Ovary (tissue), 3 donors: ENCODE results near the gene ZMAT1.

ENCODE experiments used
- CTCF ChIP-seq, 3 donors: fragments of 450-650 bp in 2 of 3; fragments of 200-600 bp in 1 of 3; IDR thresholded peaks; one replicate each; pipeline versions ENCODE4 v1.5.1 to v1.8.0; 2016 to 2022; ENCODE audit warnings: antibody characterized with exemption in 3 of 3, mild to moderate bottlenecking in 1 of 3
- POLR2A ChIP-seq: fragments of 450-650 bp; IDR thresholded peaks from one replicate; pipeline ENCODE4 v1.6.1; 2017; ENCODE audit warnings: antibody characterized with exemption, mild to moderate bottlenecking, moderate library complexity
- donor health status: DM: no; HTN: no; CAD: no.

GRCh38 chrX:101931488-101932248 is at the start of gene ZMAT1:
- TF ChIP-seq CTCF (IDR thresholded peaks at IDR 0.05) (peak in 1 of 3 donors; percentile 19), POLR2A (peak; percentile 83)
